MM.1S (cell line): ENCODE results near the gene DHRS4.
"Not testable (repeated sequence)": the region's sequence is repeated elsewhere in the genome, so short reads cannot be mapped to it uniquely, and the experiment has no call there.

Source experiments
- CTCF ChIP-seq: fragments of 300-600 bp; sonication (generic); IDR thresholded peaks from 2 replicates; pipeline ENCODE4 v1.5.1; 2016; ENCODE audit warnings: antibody characterized with exemption, low read length, mixed read lengths
- EZH2 ChIP-seq: fragments of 300-600 bp; sonication (generic); optimal IDR thresholded peaks from 2 replicates; pipeline ENCODE3; 2017; ENCODE audit warnings: low read depth, mild to moderate bottlenecking, antibody characterized with exemption, low read length, mixed read lengths
- EZH2phosphoT487 ChIP-seq: fragments of 300-600 bp; sonication (generic); IDR thresholded peaks from 2 replicates; pipeline ENCODE4 v1.6.1; 2018; ENCODE audit warnings: antibody characterized with exemption, low read length

GRCh38 chr14:23955811-23956210 is 2.2 kb downstream of the DHRS4 start:
- not testable (repeated sequence) for TF ChIP-seq CTCF, EZH2, EZH2phosphoT487
